Occipital lobe (tissue), 2 donors: ENCODE results near the gene S100PBP. TPM values are rescaled to one million over a fixed set of nuclear protein-coding genes. Genes with fewer than 3 reads are reported as not detected.

Experiments used
- DNase-seq: peaks from one replicate; lab custom pipeline; 2025; lab: John Stamatoyannopoulos, UW
- total RNA-seq: library from RNA; depleted of rRNA; stranded (reverse); fragments of >200 nt; gene quantifications from one replicate; pipeline ENCODE4 v1.2.3, GENCODE V29; 2014

S100PBP gene
- total RNA-seq, result 42.7 TPM

GRCh38 chr1:32817159-32817814, at the start of gene S100PBP, which contains the start of gene YARS1:
Gene S100PBP, plus strand, starts transcription at chr1:32817653. Its CDS starts 8,447 bp downstream, at chr1:32826100.
Gene YARS1, minus strand, starts transcription at chr1:32817358. Its CDS starts 114 bp downstream, at chr1:32817244.
- DNase-seq, result peak; percentile 99

- no peak for DNase-seq
Observed at GRCh38 chr1:32768110-32768850, 49.2 kb upstream of the S100PBP start.

- DNase-seq, result no peak
Observed at GRCh38 chr1:32769524-32770220, 47.8 kb upstream of the S100PBP start.

- no peak for DNase-seq
Observed at GRCh38 chr1:32770221-32770731, 47.2 kb upstream of the S100PBP start.

GRCh38 chr1:32770741-32771548, 46.5 kb upstream of the S100PBP start:
- no peak for DNase-seq

GRCh38 chr1:32771561-32772280, 45.7 kb upstream of the S100PBP start:
- DNase-seq, result no peak

GRCh38 chr1:32772281-32773017, 45.0 kb upstream of the S100PBP start:
- DNase-seq, result no peak

- peak; percentile 48 for DNase-seq
Observed at GRCh38 chr1:32773018-32773763, 44.3 kb upstream of the S100PBP start.

- DNase-seq, result no peak
Observed at GRCh38 chr1:32773764-32774463, 43.5 kb upstream of the S100PBP start.

GRCh38 chr1:32774464-32774808, 43.0 kb upstream of the S100PBP start:
- DNase-seq, result no peak

- DNase-seq, result no peak
Observed at GRCh38 chr1:32774950-32775634, 42.4 kb upstream of the S100PBP start.

GRCh38 chr1:32775640-32776337, 41.7 kb upstream of the S100PBP start:
- no peak for DNase-seq

- no peak for DNase-seq
Observed at GRCh38 chr1:32779242-32779641, 38.2 kb upstream of the S100PBP start.

- DNase-seq, result no peak
Observed at GRCh38 chr1:32780005-32780404, 37.4 kb upstream of the S100PBP start.

GRCh38 chr1:32780628-32781234, 36.7 kb upstream of the S100PBP start:
- no peak for DNase-seq

- DNase-seq, result no peak
Observed at GRCh38 chr1:32782086-32782485, 35.4 kb upstream of the S100PBP start.

- no peak for DNase-seq
Observed at GRCh38 chr1:32783851-32784250, 33.6 kb upstream of the S100PBP start.
